ENCODE results near the gene BSN. TPM values are rescaled to one million over a fixed set of nuclear protein-coding genes. Genes with fewer than 3 reads are reported as not detected.
A peak's percentile ranks its signal among the peaks of the same experiment; 100 is the strongest.

BSN gene
- total RNA-seq, 1 experiment from 2014 or later: 0.87 TPM

- DNase-seq (ENCODE audit: low read depth, low spot score) (no peak), ATAC-seq (no peak)
- BruUV-seq (replicated peaks): no TSS peak
- ChIA-PET POLR2A (no interaction called here), CTCF (no interaction called here)
- no peak overlapping the region for H3K27ac ChIP-seq (ENCODE audit: low read length)
- no peaks in the 10 kb centered on the region for H3K9me3 ChIP-seq (ENCODE audit: control insufficient read depth, insufficient read depth, low read depth, low read length)
- in situ Hi-C loops (cut with HindIII; ENCODE audit: low pct_unique_long_range_greater_than_20kb, low sequenced_read_pairs) (no loop called here), intact Hi-C loops (cut with micrococcal nuclease; ENCODE audit: unreplicated experiment) (no loop called here)
- no peak for TF ChIP-seq REST (IDR thresholded peaks at IDR 0.05; ENCODE audit: insufficient read depth in 1 of 2, low read depth in 2 of 2, low read length in 1 of 2)
- TF ChIP-seq TCF7L2 (IDR thresholded peaks at IDR 0.05; ENCODE audit: low read depth, low read length): no peak
- no peak for TF ChIP-seq POLR2AphosphoS5 (IDR thresholded peaks at IDR 0.05; ENCODE audit: low read depth, low read length)
- TF ChIP-seq CTCF (IDR thresholded peaks at IDR 0.05): peak; percentile 44; the same call in 1 of the 2 replicates
- no peak for TF ChIP-seq SIN3A (IDR thresholded peaks at IDR 0.05; ENCODE audit: borderline replicate concordance, insufficient read depth, low read depth, low read length)
- no peaks in the 10 kb centered on the region for H3K36me3 ChIP-seq (ENCODE audit: control insufficient read depth, insufficient read depth, low read length)
- H3K4me1 ChIP-seq (ENCODE audit: control insufficient read depth, insufficient read depth, low read length): no peaks in the 10 kb centered on the region
- H3K27me3 ChIP-seq (ENCODE audit: control insufficient read depth, insufficient read depth, low read length): no peaks in the 10 kb centered on the region
- no peak overlapping the region for H3K4me3 ChIP-seq (ENCODE audit: low read depth in 2 of 2, low read length in 2 of 2)
Observed at GRCh38 chr3:49566312-49566711, 12.0 kb downstream of the BSN start.

- Histone ChIP-seq H3K27me3 (ENCODE audit: control insufficient read depth, insufficient read depth, low read length) (no peaks in the 10 kb centered on the region), H3K27ac (ENCODE audit: low read length) (no peak overlapping the region), H3K4me3 (ENCODE audit: low read depth in 2 of 2, low read length in 2 of 2) (no peak overlapping the region), H3K36me3 (ENCODE audit: control insufficient read depth, insufficient read depth, low read length) (no peaks in the 10 kb centered on the region), H3K4me1 (ENCODE audit: control insufficient read depth, insufficient read depth, low read length) (no peaks in the 10 kb centered on the region), H3K9me3 (ENCODE audit: control insufficient read depth, insufficient read depth, low read depth, low read length) (no peaks in the 10 kb centered on the region)
- intact Hi-C loops (cut with micrococcal nuclease; ENCODE audit: unreplicated experiment): no loop called here
- DNase-seq (ENCODE audit: low read depth, low spot score) (no peak), ATAC-seq (no peak)
- in situ Hi-C loops (cut with HindIII; ENCODE audit: low pct_unique_long_range_greater_than_20kb, low sequenced_read_pairs): no loop called here
- POLR2A ChIA-PET: no interaction called here
- no TSS peak for BruUV-seq (replicated peaks)
- TF ChIP-seq POLR2AphosphoS5 (IDR thresholded peaks at IDR 0.05; ENCODE audit: low read depth, low read length) (no peak), CTCF (IDR thresholded peaks at IDR 0.05) (no peak), SIN3A (IDR thresholded peaks at IDR 0.05; ENCODE audit: borderline replicate concordance, insufficient read depth, low read depth, low read length) (no peak), TCF7L2 (IDR thresholded peaks at IDR 0.05; ENCODE audit: low read depth, low read length) (no peak)
- CTCF ChIA-PET: interaction anchor here (0.6 kb wide), 2 partner anchors 22 to 48 kb away, joined by 13 to 23 read pairs; no protein-coding TSS in a partner anchor
Observed at GRCh38 chr3:49567406-49567805, 13.1 kb downstream of the BSN start.
